Type B pancreatic cell (in vitro differentiated cells): ENCODE measurements around the gene ANKRD33B. TPM values are rescaled to one million over a fixed set of nuclear protein-coding genes. Genes with fewer than 3 reads are reported as not detected.

Source experiments
- DNase-seq: peaks from one replicate; pipeline ENCODE4 v3.0.0; 2021; ENCODE audit warnings: mixed read lengths; ENCODE audit not compliant: unreplicated experiment; ENCODE audit errors: extremely low spot score
- H3K27ac Mint-ChIP-seq: 2 replicates; pipeline ENCODE4 v1.8.0; 2021; ENCODE audit warnings: mild to moderate bottlenecking, mixed read lengths
- H3K27me3 Mint-ChIP-seq: 2 replicates; pipeline ENCODE4 v1.8.0; 2021; ENCODE audit warnings: mixed read lengths
- H3K36me3 Mint-ChIP-seq: 2 replicates; pipeline ENCODE4 v1.8.0; 2021; ENCODE audit warnings: mixed read lengths
- H3K4me1 Mint-ChIP-seq: one replicate; pipeline ENCODE4 v1.8.0; 2021; ENCODE audit warnings: mixed read lengths; ENCODE audit not compliant: unreplicated experiment
- H3K4me3 Mint-ChIP-seq: 2 replicates; pipeline ENCODE4 v1.8.0; 2021; ENCODE audit warnings: mild to moderate bottlenecking, mixed read lengths
- H3K9me3 Mint-ChIP-seq: 2 replicates; pipeline ENCODE4 v1.8.0; 2021; ENCODE audit warnings: mixed read lengths
- CTCF ChIP-seq: fragments of 200-600 bp; sonication (generic); conservative IDR thresholded peaks from 2 replicates; pipeline ENCODE4 v1.5.0; 2021; ENCODE audit warnings: antibody characterized with exemption, mild to moderate bottlenecking
- total RNA-seq: library from RNA; stranded (reverse); gene quantifications from 2 replicates; pipeline ENCODE4 v1.2.1, GENCODE V29; 2021; ENCODE audit warnings: low replicate concordance

ANKRD33B gene
- total RNA-seq, 1 donor from 2014 or later: 3.4 TPM

DNA sequence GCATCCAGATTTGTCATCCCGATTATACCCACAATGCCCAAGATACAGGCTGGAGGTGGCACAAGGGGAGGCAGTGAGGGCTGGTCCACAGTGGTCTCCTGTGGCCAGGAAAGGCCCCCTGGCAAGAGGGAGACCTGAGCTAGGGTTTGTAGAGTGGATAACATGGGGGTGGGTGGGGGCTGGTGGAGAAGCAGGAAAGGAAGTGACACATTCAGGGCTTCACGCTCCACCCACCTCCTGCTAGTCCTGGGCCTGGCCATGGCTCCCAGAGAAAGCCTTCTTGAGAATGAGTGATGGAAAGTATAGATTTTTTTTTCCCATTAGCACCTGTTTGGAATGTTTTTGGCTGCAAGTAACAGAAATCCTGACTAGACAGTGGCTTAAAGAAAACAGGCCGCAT, 81.3 kb downstream of the ANKRD33B start:
- DNase-seq: no peak
- Mint-ChIP-seq H3K9me3 (peaks cover 5% of the 10 kb centered on the region), H3K36me3 (no peaks in the 10 kb centered on the region), H3K27ac (no peak overlapping the region), H3K27me3 (peaks cover 10% of the 10 kb centered on the region), H3K4me1 (no peaks in the 10 kb centered on the region), H3K4me3 (no peak overlapping the region)
- no peak for TF ChIP-seq CTCF

DNA sequence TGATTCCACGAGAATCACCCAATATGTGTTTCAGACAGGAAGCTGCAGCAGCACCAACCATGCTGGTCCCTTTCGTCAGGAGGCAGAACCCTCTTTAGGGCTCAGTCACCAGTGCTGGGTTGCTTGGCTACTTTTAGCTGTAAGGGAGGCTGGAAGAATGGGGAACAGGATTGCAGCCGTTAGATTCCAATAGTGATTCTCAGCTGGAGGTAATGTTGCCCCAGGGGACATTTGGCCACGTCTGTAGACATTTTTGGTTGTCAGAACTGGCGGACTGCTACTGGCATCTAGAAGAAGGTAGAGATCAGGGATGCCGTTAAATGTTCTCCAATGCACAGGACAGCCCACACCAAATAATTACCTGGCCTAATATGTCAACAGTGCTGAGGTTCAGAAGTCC, 81.8 kb downstream of the ANKRD33B start:
- peaks cover 10% of the 10 kb centered on the region for H3K27me3 Mint-ChIP-seq
- H3K4me3 Mint-ChIP-seq: no peak overlapping the region
- TF ChIP-seq CTCF: no peak
- H3K9me3 Mint-ChIP-seq: peaks cover 5% of the 10 kb centered on the region
- no peaks in the 10 kb centered on the region for H3K4me1 Mint-ChIP-seq
- H3K36me3 Mint-ChIP-seq: peaks cover 4% of the 10 kb centered on the region
- H3K27ac Mint-ChIP-seq: no peak overlapping the region
- DNase-seq: no peak

DNA sequence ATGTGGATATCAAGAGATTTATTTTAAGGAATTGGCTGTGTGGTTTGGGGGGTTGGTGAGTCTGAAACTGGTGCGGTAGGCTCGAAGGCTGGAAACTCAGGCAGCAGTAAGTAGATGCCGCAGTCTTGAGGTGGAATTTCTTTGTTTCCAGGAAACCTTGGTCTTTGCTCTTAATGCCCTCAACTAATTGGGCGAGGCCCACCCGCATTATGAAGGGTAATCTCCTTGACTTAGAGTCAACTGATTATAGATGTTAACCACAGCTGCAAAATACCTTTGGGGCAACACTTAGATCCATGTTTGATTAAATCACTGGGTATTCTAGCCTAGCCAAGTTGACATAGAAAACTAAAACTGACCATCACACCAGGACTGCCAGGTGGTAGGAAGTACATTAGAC, 83.8 kb downstream of the ANKRD33B start:
- peaks cover 10% of the 10 kb centered on the region for H3K27me3 Mint-ChIP-seq
- no peaks in the 10 kb centered on the region for H3K4me1 Mint-ChIP-seq
- peaks cover 5% of the 10 kb centered on the region for H3K9me3 Mint-ChIP-seq
- H3K4me3 Mint-ChIP-seq: no peak overlapping the region
- H3K36me3 Mint-ChIP-seq: peaks cover 4% of the 10 kb centered on the region
- no peak for DNase-seq
- no peak for TF ChIP-seq CTCF
- no peak overlapping the region for H3K27ac Mint-ChIP-seq

- Mint-ChIP-seq H3K27ac (no peak overlapping the region), H3K4me3 (no peak overlapping the region), H3K27me3 (peaks cover 10% of the 10 kb centered on the region), H3K36me3 (peaks cover 4% of the 10 kb centered on the region), H3K9me3 (peaks cover 5% of the 10 kb centered on the region), H3K4me1 (no peaks in the 10 kb centered on the region)
- no peak for TF ChIP-seq CTCF
- DNase-seq: no peak
These were observed 85.2 kb downstream of the ANKRD33B start for GRCh38 chr5:10648806-10649665.

- Mint-ChIP-seq H3K27me3 (peaks cover 10% of the 10 kb centered on the region), H3K4me1 (no peaks in the 10 kb centered on the region), H3K4me3 (no peak overlapping the region), H3K9me3 (peaks cover 5% of the 10 kb centered on the region), H3K27ac (no peak overlapping the region), H3K36me3 (peaks cover 4% of the 10 kb centered on the region)
- no peak for TF ChIP-seq CTCF
- DNase-seq: no peak
These were observed 86.0 kb downstream of the ANKRD33B start for GRCh38 chr5:10649666-10650380.
